PFSK-1 (cell line): Measurements from ENCODE around the gene NEXN.

ENCODE experiments used
- TAF1 ChIP-seq: IDR thresholded peaks from 2 replicates; pipeline ENCODE4 v1.6.1; 2012; ENCODE audit warnings: low read length, control low read depth, borderline replicate concordance; ENCODE audit not compliant: insufficient read depth
- TF ChIP-seq, protein P1 (sequence below), 2 experiments: IDR thresholded peaks; 2 replicates each; pipeline versions ENCODE4 v1.6.1 to v1.8.0; 2011 to 2012; ENCODE audit warnings: low read depth in 2 of 2, low read length in 2 of 2, control low read depth in 1 of 2, inconsistent platforms in 1 of 2, mild to moderate bottlenecking in 1 of 2, moderate library complexity in 1 of 2; ENCODE audit not compliant: insufficient read depth in 1 of 2

DNA sequence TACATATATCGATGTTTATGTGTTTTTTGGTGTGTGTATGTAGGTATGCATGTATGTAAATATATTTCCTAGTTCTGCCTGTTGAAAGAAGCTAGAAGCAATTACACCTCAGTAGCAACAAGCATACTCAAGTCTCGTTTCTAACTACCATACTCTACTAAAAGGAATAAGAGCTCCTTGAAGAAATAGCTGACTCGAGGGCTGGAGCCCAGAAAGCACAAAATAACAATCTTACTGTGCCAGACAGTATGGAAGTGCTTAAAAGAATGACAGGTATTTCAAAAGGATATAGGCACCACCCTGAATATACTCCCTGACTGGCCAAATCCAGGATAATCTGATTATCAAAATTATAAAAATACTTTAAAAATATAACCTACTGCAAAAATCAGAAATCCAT, 67.3 kb downstream of the NEXN start:
- TF ChIP-seq, protein P1, sequence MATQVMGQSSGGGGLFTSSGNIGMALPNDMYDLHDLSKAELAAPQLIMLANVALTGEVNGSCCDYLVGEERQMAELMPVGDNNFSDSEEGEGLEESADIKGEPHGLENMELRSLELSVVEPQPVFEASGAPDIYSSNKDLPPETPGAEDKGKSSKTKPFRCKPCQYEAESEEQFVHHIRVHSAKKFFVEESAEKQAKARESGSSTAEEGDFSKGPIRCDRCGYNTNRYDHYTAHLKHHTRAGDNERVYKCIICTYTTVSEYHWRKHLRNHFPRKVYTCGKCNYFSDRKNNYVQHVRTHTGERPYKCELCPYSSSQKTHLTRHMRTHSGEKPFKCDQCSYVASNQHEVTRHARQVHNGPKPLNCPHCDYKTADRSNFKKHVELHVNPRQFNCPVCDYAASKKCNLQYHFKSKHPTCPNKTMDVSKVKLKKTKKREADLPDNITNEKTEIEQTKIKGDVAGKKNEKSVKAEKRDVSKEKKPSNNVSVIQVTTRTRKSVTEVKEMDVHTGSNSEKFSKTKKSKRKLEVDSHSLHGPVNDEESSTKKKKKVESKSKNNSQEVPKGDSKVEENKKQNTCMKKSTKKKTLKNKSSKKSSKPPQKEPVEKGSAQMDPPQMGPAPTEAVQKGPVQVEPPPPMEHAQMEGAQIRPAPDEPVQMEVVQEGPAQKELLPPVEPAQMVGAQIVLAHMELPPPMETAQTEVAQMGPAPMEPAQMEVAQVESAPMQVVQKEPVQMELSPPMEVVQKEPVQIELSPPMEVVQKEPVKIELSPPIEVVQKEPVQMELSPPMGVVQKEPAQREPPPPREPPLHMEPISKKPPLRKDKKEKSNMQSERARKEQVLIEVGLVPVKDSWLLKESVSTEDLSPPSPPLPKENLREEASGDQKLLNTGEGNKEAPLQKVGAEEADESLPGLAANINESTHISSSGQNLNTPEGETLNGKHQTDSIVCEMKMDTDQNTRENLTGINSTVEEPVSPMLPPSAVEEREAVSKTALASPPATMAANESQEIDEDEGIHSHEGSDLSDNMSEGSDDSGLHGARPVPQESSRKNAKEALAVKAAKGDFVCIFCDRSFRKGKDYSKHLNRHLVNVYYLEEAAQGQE (IDR thresholded peaks at IDR 0.05; ENCODE audit: insufficient read depth in 1 of 2, low read depth in 2 of 2, low read length in 2 of 2), result no peak
- no peak for TF ChIP-seq TAF1
